GM19397 (cell line): ENCODE results near the gene XYLT2.
"Not testable (repeated sequence)": the region's sequence is repeated elsewhere in the genome, so short reads cannot be mapped to it uniquely, and the experiment has no call there.

Experiments used
- ATAC-seq: cut with Tn5 transposase; IDR thresholded peaks from one replicate; pipeline ENCODE4 v1.9.1; 2021; ENCODE audit warnings: mild to moderate bottlenecking, moderate library complexity; ENCODE audit not compliant: unreplicated experiment

XYLT2 gene

DNA sequence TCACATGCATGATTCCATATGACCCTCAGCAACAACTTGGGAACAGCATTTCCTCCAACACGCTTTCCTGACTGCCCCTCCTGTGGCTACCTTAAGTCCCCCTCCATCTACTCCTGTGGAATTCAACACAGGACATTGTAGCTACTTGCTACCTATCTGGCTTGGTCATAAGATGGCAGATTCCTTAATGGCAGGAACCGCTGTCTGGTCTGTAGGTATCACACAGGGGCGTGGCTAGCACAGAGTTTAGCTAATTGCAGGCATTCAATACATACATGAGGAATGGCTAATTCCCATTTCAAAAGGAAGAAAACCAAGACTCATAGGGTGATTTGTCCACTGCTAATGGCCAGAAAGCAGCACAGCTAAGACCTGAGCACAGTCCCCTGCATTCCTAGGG is 42.8 kb downstream of the XYLT2 start:
- ATAC-seq = no peak

DNA sequence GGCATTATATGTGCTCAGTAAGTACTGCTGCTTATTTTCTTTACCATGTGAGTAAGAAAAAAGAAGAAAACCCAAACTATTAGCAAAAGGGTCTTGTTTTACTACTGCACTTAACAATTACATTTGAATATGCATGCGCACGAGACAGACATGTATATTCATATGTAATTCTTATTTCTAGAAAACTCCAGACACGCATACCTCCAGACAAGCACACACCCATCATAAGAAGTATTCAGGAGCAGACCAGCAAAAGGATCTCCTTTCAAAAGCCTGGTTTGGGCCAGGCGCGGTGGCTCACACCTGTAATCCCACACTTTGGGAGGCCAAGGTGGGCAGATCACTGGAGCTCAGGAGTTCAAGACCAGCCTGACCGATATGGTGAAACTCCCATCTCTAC is 43.6 kb downstream of the XYLT2 start:
- no peak for ATAC-seq

DNA sequence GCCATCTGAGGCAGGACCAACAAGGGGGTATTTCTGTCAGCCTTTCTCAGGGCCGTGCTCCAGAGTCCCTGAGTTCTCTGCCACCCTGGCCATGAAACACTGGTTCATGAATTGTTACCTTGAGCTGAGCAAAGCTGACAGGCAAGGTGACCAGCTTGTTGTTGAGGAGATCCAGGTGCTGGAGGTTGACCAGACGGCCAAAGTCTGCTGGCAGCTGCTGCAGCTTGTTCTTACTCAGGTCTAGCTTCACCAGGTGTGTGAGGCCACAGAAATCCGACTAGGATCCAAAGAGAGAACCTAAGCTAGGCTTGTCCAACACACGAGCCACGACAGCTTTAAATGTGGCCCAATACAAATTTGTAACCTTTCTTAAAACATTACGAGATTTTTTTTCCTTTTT is 46.7 kb downstream of the XYLT2 start:
- no peak for ATAC-seq

DNA sequence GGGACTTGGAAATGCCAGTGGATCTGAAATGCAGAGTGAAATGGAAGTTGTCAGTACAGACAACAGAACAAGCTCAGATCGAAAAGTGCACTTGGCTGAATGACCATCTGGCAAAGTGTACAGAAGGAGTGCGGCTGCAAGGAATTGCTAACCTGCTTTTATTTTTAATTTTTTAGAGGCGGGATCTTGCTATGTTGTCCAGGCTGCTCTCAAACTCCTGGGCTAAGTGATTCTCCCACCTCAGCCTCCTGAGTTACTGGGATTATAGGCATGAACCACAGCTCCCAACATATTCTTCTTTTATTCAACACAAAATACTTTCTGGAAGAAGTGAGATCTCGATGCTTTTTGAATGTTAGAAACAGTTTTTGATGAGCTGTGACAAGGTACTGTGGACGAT is 47.8 kb downstream of the XYLT2 start:
- no peak for ATAC-seq

DNA sequence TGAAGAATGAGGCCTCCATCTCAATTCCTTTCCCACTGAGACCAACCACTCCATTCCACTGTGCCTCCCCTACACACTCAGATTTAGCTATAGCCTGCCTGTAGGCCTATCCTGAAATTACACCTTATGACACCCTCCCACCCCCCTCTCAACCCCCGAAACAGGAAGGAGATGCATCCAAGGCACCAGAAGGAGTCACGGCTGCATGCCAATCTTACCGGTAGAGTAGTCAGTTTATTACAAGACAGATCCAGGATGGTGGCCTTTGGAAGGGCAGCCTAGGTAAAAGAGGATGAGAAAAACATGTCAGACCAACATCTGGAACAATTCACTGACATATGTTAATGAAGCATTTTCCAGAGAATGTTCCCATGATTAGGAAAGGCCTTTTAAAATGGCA is 48.8 kb downstream of the XYLT2 start:
- ATAC-seq = no peak

DNA sequence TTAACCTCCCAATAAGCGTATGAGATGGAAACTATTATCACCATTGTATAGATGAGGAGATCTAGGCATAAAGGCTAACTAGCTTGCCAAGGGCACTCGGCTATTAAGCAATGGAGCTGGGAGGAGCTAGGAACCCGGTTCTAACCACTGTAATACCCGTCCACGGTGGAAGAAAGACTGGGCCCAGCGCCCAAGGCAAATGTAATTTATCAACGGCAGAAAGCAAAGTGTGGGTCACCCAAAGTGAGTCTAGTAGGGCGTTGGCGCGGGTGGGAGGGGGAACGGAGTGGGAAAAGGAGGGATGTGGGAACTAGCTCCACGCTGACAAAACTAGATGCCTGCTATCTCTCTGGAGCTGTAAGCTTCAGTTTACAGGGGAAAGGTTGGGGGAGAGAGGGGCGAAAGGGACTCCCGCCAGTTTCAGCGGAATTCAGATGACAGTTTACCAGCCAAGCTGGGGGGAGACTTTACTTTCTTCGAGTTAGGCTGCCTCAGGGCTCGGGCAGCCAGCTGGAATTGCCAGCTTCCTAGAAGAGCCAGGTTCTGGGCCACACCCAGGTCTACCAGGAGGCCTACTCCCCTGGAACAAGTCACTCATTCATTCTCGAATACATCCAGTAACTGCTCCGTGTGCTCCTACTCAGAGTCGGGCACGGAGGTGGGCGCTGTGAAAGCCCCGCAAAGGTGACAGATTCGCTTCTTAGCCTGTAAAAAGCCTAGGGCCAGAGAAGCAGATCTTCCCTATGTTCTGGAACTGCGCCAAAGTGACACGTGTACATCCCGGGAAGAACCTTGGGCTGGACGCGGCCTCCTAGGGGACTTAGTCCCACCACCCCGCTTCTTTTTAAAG is 50.6 kb downstream of the XYLT2 start:
- no peak for ATAC-seq

DNA sequence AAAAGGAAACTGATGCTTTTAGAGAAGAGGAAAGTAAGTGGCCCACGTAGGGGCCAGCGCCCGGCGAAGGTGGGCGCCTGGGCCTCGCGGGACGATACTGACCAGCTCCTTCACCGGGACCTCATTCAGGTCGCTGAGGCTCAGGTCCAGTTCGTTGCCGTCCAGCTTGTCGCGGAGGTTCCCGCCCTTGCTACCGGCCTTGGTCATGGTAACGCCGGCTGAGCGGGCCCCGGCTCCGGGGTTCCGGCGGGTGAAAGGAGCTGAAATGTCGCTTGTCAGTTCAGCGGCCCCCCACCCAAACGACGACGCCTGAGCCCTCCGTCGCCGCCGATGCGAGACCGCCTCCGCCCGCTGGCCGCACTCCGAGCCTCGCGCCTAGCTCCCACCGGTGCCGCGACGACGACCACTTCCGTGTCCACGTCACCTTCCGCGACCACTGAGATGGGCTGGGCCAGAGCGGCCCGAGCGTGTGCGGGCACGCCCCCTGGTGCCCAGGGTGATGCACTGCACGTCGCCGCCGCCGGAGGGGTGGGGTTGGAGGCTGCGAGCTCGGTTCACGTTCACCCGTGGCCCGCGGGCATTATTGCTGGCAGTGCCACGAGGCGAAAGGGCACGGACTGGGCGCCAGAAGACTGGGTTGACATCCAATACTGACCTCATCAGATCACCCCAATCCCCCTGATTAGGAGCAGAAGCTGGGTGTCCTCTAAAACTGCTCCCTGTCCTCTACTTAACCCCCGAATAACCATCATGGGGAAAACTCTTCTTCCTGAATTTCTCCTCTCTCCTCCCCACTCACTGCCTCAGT is 51.4 kb downstream of the XYLT2 start, which contains the start of gene LRRC59:
Gene LRRC59 (minus strand): TSS at position 413 of the 808 bp plus-strand sequence. CDS start 206 bp downstream, at position 207.
- peak; percentile 95 for ATAC-seq

DNA sequence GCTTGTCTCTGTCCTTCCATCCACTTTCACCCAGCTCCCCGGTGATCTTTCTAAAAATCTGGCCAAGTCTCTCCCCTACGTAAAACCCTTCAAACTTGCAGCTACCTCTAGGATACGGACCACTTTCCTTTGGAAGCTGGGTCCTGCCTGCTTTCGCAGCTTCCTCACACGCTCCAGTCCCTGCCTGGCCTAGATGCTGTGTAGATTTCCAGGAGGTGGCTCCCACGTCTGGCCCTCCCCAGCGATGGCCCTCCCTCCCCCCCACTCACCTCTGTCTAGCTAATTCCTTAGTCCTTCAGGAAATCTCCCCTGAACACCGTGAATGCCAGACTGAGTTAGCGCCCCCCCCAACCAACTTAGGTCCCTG is 52.0 kb downstream of the XYLT2 start:
- ATAC-seq = no peak

DNA sequence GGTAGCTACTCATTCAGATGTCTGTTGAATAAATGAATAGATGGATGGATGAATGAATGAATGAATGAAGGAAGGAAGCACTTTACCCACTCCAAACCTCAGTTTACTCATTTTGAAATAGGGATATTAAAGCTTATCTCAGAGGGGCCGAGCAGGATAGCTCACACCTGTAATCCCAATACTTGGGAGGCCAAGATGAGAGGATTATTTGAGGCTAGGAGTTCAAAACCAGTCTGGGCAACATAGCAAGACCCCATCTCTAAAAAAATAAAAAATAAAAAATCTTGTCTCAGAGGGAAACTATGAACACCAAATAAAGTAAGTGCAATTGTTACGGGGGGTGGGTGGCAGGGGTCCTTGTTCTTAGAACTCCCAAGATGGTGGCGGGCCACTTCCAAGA is 52.7 kb downstream of the XYLT2 start:
- not testable (repeated sequence) for ATAC-seq

DNA sequence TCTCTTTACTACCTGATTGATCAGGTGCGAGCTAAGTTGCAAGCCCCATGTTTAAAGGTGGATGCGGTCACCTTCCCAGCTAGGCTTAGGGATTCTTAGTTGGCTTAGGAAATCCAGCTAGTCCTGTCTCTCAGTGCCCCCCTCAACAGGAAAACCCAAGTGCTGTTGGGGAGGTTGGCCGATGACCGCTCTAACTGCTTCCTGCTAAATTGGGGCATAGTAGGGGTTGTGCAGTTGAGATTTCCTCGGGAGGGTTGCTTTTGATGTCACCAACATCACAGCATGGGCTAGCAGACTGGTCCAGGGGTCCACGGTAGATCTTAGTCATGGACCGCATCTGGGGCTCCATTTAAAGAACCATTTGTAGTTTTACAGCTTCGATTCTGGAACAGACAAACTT is 53.7 kb downstream of the XYLT2 start:
- ATAC-seq = not testable (repeated sequence)

DNA sequence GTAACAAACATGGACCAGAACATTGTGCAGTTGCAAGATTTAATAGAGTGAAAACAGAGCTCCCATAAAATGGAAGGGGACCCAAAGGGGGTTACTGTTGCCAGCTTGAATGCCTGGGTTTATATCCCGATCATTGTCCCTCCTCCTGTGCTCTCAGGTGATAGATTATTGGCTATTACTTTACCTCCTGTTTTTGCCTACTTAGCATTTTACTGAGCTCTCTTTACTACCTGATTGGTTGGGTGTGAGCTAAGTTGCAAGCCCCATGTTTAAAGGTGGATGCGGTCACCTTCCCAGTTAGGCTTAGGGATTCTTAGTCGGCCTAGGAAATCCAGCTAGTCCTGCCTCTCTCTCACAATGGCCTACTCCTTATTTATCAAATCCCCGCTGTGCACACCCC is 59.4 kb downstream of the XYLT2 start:
- ATAC-seq = not testable (repeated sequence)

DNA sequence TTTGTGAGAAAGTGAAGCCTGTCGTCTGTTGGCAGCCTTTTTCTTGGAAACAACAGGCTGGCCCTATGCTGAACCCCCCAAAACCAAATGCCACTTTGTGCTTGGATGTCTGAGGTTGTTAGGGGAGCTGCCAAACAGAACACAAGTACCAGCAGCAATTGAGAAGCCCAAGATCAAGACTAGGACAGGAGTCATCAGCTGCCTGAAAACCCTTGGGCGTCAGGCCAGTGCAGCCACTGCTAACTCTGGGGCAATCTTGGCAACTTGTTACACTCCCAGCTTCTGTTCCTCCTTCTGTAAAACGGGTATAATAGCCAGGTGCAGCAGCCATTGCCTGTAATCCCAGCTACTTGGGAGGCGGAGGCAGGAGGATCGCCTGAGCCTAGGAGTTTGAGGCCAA is 60.7 kb downstream of the XYLT2 start:
- ATAC-seq = no peak

DNA sequence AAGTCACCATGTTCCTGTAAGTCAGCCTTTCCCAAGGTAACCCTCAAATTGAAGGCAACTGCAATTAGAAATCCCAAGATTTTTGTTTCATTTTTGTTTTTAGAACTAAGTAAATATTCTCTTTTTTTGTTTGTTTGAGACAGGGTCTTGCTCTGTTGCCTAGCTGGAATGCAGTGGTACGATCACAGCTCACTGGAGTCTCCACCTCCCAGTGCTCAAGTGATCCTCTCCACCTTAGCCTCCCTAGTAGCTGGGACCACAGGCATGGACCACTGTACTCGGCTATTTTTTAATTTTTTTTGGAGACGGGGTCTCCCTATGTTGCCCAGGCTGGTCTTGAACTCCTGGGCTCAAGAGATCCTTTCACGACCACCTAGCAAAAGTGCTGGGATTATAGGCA is 62.0 kb downstream of the XYLT2 start:
- ATAC-seq = no peak
